Measurements from ENCODE around the gene FBXW2. TPM values are rescaled to one million over a fixed set of nuclear protein-coding genes. Genes with fewer than 3 reads are reported as not detected.

FBXW2 gene
- total and polyA plus RNA-seq, 10 of the 15 experiments (the other 5 are each of a cell fraction or from before 2014, with no cell fraction given) = 2.9 to 56.9 (median 39.1) TPM

DNA sequence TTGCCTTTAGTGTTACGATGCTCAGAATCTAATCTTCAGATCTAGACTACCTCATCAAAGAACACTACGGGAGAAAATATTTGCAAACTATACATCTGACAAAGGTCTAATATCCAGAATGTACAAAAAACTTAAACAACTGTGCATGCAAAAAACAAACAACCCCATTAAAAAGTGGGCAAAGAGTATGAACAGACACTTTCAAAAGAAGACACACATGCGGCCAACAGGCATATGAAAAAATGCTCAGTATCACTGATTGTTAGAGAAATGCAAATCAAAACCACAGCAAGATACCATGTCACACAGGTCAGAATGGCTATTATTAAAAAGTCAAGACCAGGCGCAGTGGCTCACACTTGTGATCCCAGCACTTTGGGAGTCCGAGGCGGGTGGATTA lies 47.9 kb downstream of the FBXW2 start (continued):
- TF ChIP-seq E2F8 (IDR thresholded peaks at IDR 0.05; ENCODE audit: low read depth, partially characterized antibody) (no peak), STAT1 (conservative IDR thresholded peaks at IDR 0.05) (no peak)

GRCh38 chr9:120742951-120743416 lies 50.2 kb downstream of the FBXW2 start:
- H3K9me3 ChIP-seq (replicated peaks; ENCODE audit: control insufficient read depth, insufficient read depth, low read length) = no peaks in the 10 kb centered on the region
- TF ChIP-seq HDAC2 (IDR thresholded peaks at IDR 0.05) (no peak), SMC3 (IDR thresholded peaks at IDR 0.05; ENCODE audit: borderline replicate concordance, low read length) (peak; percentile 47), BCL11A (IDR thresholded peaks at IDR 0.05; ENCODE audit: low read depth, low read length) (no peak), RELA (IDR thresholded peaks at IDR 0.05; ENCODE audit: borderline replicate concordance, partially characterized antibody) (no peak), CREM (IDR thresholded peaks at IDR 0.05; ENCODE audit: low read depth) (no peak), ESRRA (IDR thresholded peaks at IDR 0.05; ENCODE audit: low read length) (no peak), RAD21 (IDR thresholded peaks at IDR 0.05; ENCODE audit: insufficient read depth, low read depth, low read length) (peak; percentile 76), ZNF24 (IDR thresholded peaks at IDR 0.05) (peak; percentile 47; the same call in 1 of the 2 replicates)
- TF ChIP-seq, protein P1, sequence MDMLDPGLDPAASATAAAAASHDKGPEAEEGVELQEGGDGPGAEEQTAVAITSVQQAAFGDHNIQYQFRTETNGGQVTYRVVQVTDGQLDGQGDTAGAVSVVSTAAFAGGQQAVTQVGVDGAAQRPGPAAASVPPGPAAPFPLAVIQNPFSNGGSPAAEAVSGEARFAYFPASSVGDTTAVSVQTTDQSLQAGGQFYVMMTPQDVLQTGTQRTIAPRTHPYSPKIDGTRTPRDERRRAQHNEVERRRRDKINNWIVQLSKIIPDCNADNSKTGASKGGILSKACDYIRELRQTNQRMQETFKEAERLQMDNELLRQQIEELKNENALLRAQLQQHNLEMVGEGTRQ (IDR thresholded peaks at IDR 0.05; ENCODE audit: borderline replicate concordance, low read depth, low read length) = no peak
- TF ChIP-seq, protein P2, sequence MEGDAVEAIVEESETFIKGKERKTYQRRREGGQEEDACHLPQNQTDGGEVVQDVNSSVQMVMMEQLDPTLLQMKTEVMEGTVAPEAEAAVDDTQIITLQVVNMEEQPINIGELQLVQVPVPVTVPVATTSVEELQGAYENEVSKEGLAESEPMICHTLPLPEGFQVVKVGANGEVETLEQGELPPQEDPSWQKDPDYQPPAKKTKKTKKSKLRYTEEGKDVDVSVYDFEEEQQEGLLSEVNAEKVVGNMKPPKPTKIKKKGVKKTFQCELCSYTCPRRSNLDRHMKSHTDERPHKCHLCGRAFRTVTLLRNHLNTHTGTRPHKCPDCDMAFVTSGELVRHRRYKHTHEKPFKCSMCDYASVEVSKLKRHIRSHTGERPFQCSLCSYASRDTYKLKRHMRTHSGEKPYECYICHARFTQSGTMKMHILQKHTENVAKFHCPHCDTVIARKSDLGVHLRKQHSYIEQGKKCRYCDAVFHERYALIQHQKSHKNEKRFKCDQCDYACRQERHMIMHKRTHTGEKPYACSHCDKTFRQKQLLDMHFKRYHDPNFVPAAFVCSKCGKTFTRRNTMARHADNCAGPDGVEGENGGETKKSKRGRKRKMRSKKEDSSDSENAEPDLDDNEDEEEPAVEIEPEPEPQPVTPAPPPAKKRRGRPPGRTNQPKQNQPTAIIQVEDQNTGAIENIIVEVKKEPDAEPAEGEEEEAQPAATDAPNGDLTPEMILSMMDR (IDR thresholded peaks at IDR 0.05 in 2 of 3, conservative IDR thresholded peaks at IDR 0.05 in 1 of 3; ENCODE audit: control insufficient read depth in 2 of 3, extremely low read depth in 1 of 3, insufficient read depth in 1 of 3, low read depth in 3 of 3, low read length in 3 of 3) = peak; percentile 72 to 84 (median 82)
- TF ChIP-seq, protein P3, sequence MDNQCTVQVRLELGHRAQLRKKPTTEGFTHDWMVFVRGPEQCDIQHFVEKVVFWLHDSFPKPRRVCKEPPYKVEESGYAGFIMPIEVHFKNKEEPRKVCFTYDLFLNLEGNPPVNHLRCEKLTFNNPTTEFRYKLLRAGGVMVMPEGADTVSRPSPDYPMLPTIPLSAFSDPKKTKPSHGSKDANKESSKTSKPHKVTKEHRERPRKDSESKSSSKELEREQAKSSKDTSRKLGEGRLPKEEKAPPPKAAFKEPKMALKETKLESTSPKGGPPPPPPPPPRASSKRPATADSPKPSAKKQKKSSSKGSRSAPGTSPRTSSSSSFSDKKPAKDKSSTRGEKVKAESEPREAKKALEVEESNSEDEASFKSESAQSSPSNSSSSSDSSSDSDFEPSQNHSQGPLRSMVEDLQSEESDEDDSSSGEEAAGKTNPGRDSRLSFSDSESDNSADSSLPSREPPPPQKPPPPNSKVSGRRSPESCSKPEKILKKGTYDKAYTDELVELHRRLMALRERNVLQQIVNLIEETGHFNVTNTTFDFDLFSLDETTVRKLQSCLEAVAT (IDR thresholded peaks at IDR 0.05) = peak; percentile 79
- intact Hi-C loops (cut with micrococcal nuclease; ENCODE audit: unreplicated experiment) (loop anchor here (5.0 to 10.0 kb wide), 2 partner anchors 319 to 652 kb away; no protein-coding TSS in a partner anchor), in situ Hi-C loops (cut with MboI) (no loop called here)
- no peak overlapping the region for H3K9ac ChIP-seq (ENCODE audit: control insufficient read depth, insufficient read depth, low read length)
- no peaks in the 10 kb centered on the region for H3K79me2 ChIP-seq (ENCODE audit: control insufficient read depth, insufficient read depth, low read length)
- ChIA-PET RAD21 (ENCODE audit: unreplicated experiment) (no interaction called here), POLR2A (no interaction called here), SMC1A (ENCODE audit: uncharacterized antibody, unreplicated experiment) (no interaction called here), CTCF (interaction anchor here (1.2 kb wide), 1 partner anchor 17 kb away, joined by 3 read pairs; no protein-coding TSS in a partner anchor)
- DNase-seq (ENCODE audit: low read depth, low spot score) (no peak), ATAC-seq (peak; percentile 93), FAIRE-seq (peak; percentile 56)
- no peaks in the 10 kb centered on the region for H3K36me3 ChIP-seq (ENCODE audit: control insufficient read depth in 2 of 2, insufficient read depth in 2 of 2, low read length in 1 of 2)
- no peak overlapping the region for H2AFZ ChIP-seq (ENCODE audit: control insufficient read depth, low read depth, low read length)
- no peak overlapping the region for H3K4me3 ChIP-seq
- no peaks in the 10 kb centered on the region for H3K4me1 ChIP-seq (ENCODE audit: control insufficient read depth, insufficient read depth, low read length)
- no peaks in the 10 kb centered on the region for H4K20me1 ChIP-seq (ENCODE audit: control insufficient read depth, insufficient read depth)
- WGBS (ENCODE audit: insufficient coverage, insufficient replicate concordance, low lambda C conversion rate, missing lambda C conversion rate) = 48% methylated on average over 6 of the region's 6 CpGs
- BruUV-seq (replicated peaks) = no TSS peak
- H3K27me3 ChIP-seq (replicated peaks in 1 of 2; ENCODE audit: control insufficient read depth in 2 of 2, insufficient read depth in 2 of 2, low read length in 1 of 2) = no peaks in the 10 kb centered on the region
- H3K4me2 ChIP-seq (ENCODE audit: control insufficient read depth, insufficient read depth) = no peak overlapping the region
- no peak overlapping the region for H3K27ac ChIP-seq (ENCODE audit: control insufficient read depth, insufficient read depth)

Measured in GM12878 (cell line).